ENCODE measurements around the gene CXCL1.

CXCL1 gene

DNA sequence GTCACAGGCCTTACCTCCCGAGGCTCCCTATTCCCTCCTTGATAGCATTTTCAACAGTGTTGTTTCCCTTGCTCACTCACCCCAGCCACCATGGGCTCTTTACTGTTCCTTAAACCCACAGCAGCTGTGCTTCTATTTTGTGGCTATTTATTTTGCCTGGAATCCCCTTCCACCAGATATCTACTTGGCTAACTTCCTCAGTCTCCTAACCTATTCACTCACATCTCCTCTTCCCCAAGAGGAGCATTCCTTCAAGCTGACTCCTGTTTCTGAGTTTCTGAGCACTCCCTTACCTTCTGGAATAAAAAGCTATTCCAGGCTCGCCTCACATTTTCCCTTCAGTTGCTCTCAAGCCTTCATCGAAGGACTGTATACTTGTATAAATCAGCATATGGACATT is 50.5 kb downstream of the CXCL1 start:
- DNase-seq (ENCODE audit: low read depth): no peak
- no peak overlapping the region for H3K4me3 ChIP-seq (ENCODE audit: low read depth, low read length)
- TF ChIP-seq CTCF (IDR thresholded peaks at IDR 0.05; ENCODE audit: control insufficient read depth, extremely low read depth, insufficient read depth): no peak

Measured in LNCaP clone FGC (cell line).